HEK293T (cell line): ENCODE measurements around the gene ASCL4.

Source experiments
- ARNT ChIP-seq: fragments of 450-650 bp; IDR thresholded peaks from 2 replicates; pipeline ENCODE4 v1.6.1; 2017; ENCODE audit warnings: mild to moderate bottlenecking
- BHLHE40 ChIP-seq: fragments of 450-650 bp; IDR thresholded peaks from 2 replicates; pipeline ENCODE4 v1.6.1; 2016; ENCODE audit warnings: mild to moderate bottlenecking, moderate library complexity, borderline replicate concordance
- ELF4 ChIP-seq: fragments of 450-650 bp; IDR thresholded peaks from 2 replicates; pipeline ENCODE4 v1.6.1; 2017; ENCODE audit warnings: antibody characterized with exemption
- FOXA1 ChIP-seq: fragments of 450-650 bp; IDR thresholded peaks from 2 replicates; pipeline ENCODE4 v1.6.1; 2016; ENCODE audit warnings: mild to moderate bottlenecking
- FOXK2 ChIP-seq: fragments of 450-650 bp; IDR thresholded peaks from 2 replicates; pipeline ENCODE4 v1.6.1; 2016; ENCODE audit warnings: mild to moderate bottlenecking
- FOXM1 ChIP-seq: fragments of 450-650 bp; IDR thresholded peaks from 2 replicates; pipeline ENCODE4 v1.6.1; 2017; ENCODE audit warnings: mild to moderate bottlenecking, borderline replicate concordance
- HDGF ChIP-seq: fragments of 450-650 bp; IDR thresholded peaks from 2 replicates; pipeline ENCODE4 v1.6.1; 2017; ENCODE audit warnings: antibody characterized with exemption, borderline replicate concordance
- L3MBTL2 ChIP-seq: fragments of 450-650 bp; conservative IDR thresholded peaks from 2 replicates; pipeline ENCODE4 v1.6.1; 2016; ENCODE audit warnings: mild to moderate bottlenecking
- NFRKB ChIP-seq: fragments of 450-650 bp; IDR thresholded peaks from 2 replicates; pipeline ENCODE4 v1.6.1; 2016; ENCODE audit warnings: mild to moderate bottlenecking, moderate library complexity
- SP1 ChIP-seq: fragments of 450-650 bp; IDR thresholded peaks from 2 replicates; pipeline ENCODE4 v1.6.1; 2017
- SUZ12 ChIP-seq: fragments of 450-650 bp; IDR thresholded peaks from 2 replicates; pipeline ENCODE4 v1.6.1; 2016; ENCODE audit warnings: mild to moderate bottlenecking
- ZNF384 ChIP-seq: fragments of 450-650 bp; IDR thresholded peaks from 2 replicates; pipeline ENCODE4 v1.6.1; 2016
- TF ChIP-seq, protein P1 (sequence below): fragments of 450-650 bp; IDR thresholded peaks from 2 replicates; pipeline ENCODE4 v1.6.1; 2016

DNA sequence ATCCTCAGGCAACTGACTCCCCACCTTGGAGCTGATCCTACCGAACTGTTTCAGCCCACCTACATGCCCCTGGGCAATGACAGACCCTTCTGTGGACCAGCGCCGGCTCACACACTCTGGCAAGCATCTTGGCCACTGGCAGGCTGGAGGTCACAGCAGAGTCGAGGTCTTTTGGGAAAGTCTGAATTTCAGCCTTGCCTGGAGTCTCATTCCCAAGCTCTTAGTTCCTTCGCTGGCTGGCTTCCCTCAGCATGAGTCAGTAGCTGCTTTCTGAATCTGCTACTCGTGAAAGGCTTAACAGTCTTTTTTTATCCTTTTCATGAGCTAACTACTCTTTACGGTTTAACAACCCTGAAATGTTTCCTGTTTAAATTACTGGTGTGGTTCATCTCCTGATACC is 44.5 kb downstream of the ASCL4 start:
- no peak for TF ChIP-seq FOXM1
- TF ChIP-seq FOXK2 = no peak
- no peak for TF ChIP-seq NFRKB
- TF ChIP-seq, protein P1, sequence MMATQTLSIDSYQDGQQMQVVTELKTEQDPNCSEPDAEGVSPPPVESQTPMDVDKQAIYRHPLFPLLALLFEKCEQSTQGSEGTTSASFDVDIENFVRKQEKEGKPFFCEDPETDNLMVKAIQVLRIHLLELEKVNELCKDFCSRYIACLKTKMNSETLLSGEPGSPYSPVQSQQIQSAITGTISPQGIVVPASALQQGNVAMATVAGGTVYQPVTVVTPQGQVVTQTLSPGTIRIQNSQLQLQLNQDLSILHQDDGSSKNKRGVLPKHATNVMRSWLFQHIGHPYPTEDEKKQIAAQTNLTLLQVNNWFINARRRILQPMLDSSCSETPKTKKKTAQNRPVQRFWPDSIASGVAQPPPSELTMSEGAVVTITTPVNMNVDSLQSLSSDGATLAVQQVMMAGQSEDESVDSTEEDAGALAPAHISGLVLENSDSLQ = no peak
- no peak for TF ChIP-seq L3MBTL2
- no peak for TF ChIP-seq SP1
- TF ChIP-seq SUZ12 = no peak
- TF ChIP-seq BHLHE40 = no peak
- TF ChIP-seq ZNF384 = no peak
- TF ChIP-seq ELF4 = no peak
- TF ChIP-seq HDGF = no peak
- TF ChIP-seq ARNT = no peak
- TF ChIP-seq FOXA1 = no peak
